ENCODE measurements around the gene SPATA21.

SPATA21 gene

GRCh38 chr1:16385659-16386453 is 51.4 kb downstream of the SPATA21 start:
- no peak overlapping the region for H3K27ac ChIP-seq (ENCODE audit: low read length)
- WGBS (ENCODE audit: insufficient coverage, insufficient read length), result no CpG with 5 or more reads among the region's 9 CpGs
- no peaks in the 10 kb centered on the region for H3K27me3 ChIP-seq (ENCODE audit: control insufficient read depth, insufficient read depth, low read length)
- H3K9me3 ChIP-seq (ENCODE audit: control insufficient read depth, insufficient read depth, low read length), result no peaks in the 10 kb centered on the region
- peaks cover 7% of the 10 kb centered on the region for H3K4me1 ChIP-seq (ENCODE audit: control insufficient read depth, insufficient read depth, low read length)
- DNase-seq (ENCODE audit: low read depth, low spot score), result no peak
- no peak overlapping the region for H3K4me3 ChIP-seq (ENCODE audit: low read length)
- no peaks in the 10 kb centered on the region for H3K36me3 ChIP-seq (ENCODE audit: control insufficient read depth, insufficient read depth, low read length)

- H3K9me3 ChIP-seq (ENCODE audit: control insufficient read depth, insufficient read depth, low read length), result no peaks in the 10 kb centered on the region
- H3K36me3 ChIP-seq (ENCODE audit: control insufficient read depth, insufficient read depth, low read length), result no peaks in the 10 kb centered on the region
- no peak overlapping the region for H3K4me3 ChIP-seq (ENCODE audit: low read length)
- 100% methylated on average over 1 of the region's 5 CpGs for WGBS (ENCODE audit: insufficient coverage, insufficient read length)
- H3K4me1 ChIP-seq (ENCODE audit: control insufficient read depth, insufficient read depth, low read length), result peaks cover 7% of the 10 kb centered on the region
- DNase-seq (ENCODE audit: low read depth, low spot score), result no peak
- H3K27me3 ChIP-seq (ENCODE audit: control insufficient read depth, insufficient read depth, low read length), result no peaks in the 10 kb centered on the region
- H3K27ac ChIP-seq (ENCODE audit: low read length), result no peak overlapping the region
Observed at GRCh38 chr1:16383888-16384287, 53.3 kb downstream of the SPATA21 start.

GRCh38 chr1:16380868-16381267 is 56.4 kb downstream of the SPATA21 start:
- no peak for DNase-seq (ENCODE audit: low read depth, low spot score)
- H3K4me1 ChIP-seq (ENCODE audit: control insufficient read depth, insufficient read depth, low read length), result peaks cover 7% of the 10 kb centered on the region
- no peak overlapping the region for H3K27ac ChIP-seq (ENCODE audit: low read length)
- H3K4me3 ChIP-seq (ENCODE audit: low read length), result no peak overlapping the region
- WGBS (ENCODE audit: insufficient coverage, insufficient read length), result no CpG with 5 or more reads among the region's 4 CpGs
- no peaks in the 10 kb centered on the region for H3K9me3 ChIP-seq (ENCODE audit: control insufficient read depth, insufficient read depth, low read length)
- H3K27me3 ChIP-seq (ENCODE audit: control insufficient read depth, insufficient read depth, low read length), result no peaks in the 10 kb centered on the region
- no peaks in the 10 kb centered on the region for H3K36me3 ChIP-seq (ENCODE audit: control insufficient read depth, insufficient read depth, low read length)

GRCh38 chr1:16378443-16378842 is 58.8 kb downstream of the SPATA21 start:
- no CpG with 5 or more reads among the region's 7 CpGs for WGBS (ENCODE audit: insufficient coverage, insufficient read length)
- DNase-seq (ENCODE audit: low read depth, low spot score), result no peak
- 0 out of 2 replicates have a peak, but pooled peaks cover 1% of the 10 kb centered on the region for H3K4me1 ChIP-seq (ENCODE audit: control insufficient read depth, insufficient read depth, low read length)
- H3K27ac ChIP-seq (ENCODE audit: low read length), result no peak overlapping the region
- no peak overlapping the region for H3K4me3 ChIP-seq (ENCODE audit: low read length)
- H3K27me3 ChIP-seq (ENCODE audit: control insufficient read depth, insufficient read depth, low read length), result no peaks in the 10 kb centered on the region
- H3K36me3 ChIP-seq (ENCODE audit: control insufficient read depth, insufficient read depth, low read length), result no peaks in the 10 kb centered on the region
- H3K9me3 ChIP-seq (ENCODE audit: control insufficient read depth, insufficient read depth, low read length), result no peaks in the 10 kb centered on the region

GRCh38 chr1:16376971-16377370 is 60.3 kb downstream of the SPATA21 start:
- Histone ChIP-seq H3K4me3 (ENCODE audit: low read length) (no peak overlapping the region), H3K9me3 (ENCODE audit: control insufficient read depth, insufficient read depth, low read length) (no peaks in the 10 kb centered on the region), H3K27ac (ENCODE audit: low read length) (no peak overlapping the region), H3K36me3 (ENCODE audit: control insufficient read depth, insufficient read depth, low read length) (no peaks in the 10 kb centered on the region), H3K27me3 (ENCODE audit: control insufficient read depth, insufficient read depth, low read length) (no peaks in the 10 kb centered on the region), H3K4me1 (ENCODE audit: control insufficient read depth, insufficient read depth, low read length) (0 out of 2 replicates have a peak, but pooled peaks cover 1% of the 10 kb centered on the region)
- no CpG with 5 or more reads among the region's 4 CpGs for WGBS (ENCODE audit: insufficient coverage, insufficient read length)
- no peak for DNase-seq (ENCODE audit: low read depth, low spot score)

GRCh38 chr1:16375521-16376340 is 61.5 kb downstream of the SPATA21 start:
- Histone ChIP-seq H3K9me3 (ENCODE audit: control insufficient read depth, insufficient read depth, low read length) (no peaks in the 10 kb centered on the region), H3K27me3 (ENCODE audit: control insufficient read depth, insufficient read depth, low read length) (no peaks in the 10 kb centered on the region), H3K4me3 (ENCODE audit: low read length) (no peak overlapping the region), H3K4me1 (ENCODE audit: control insufficient read depth, insufficient read depth, low read length) (0 out of 2 replicates have a peak, but pooled peaks cover 1% of the 10 kb centered on the region), H3K27ac (ENCODE audit: low read length) (no peak overlapping the region), H3K36me3 (ENCODE audit: control insufficient read depth, insufficient read depth, low read length) (no peaks in the 10 kb centered on the region)
- DNase-seq (ENCODE audit: low read depth, low spot score), result no peak
- WGBS (ENCODE audit: insufficient coverage, insufficient read length), result no CpG with 5 or more reads among the region's 15 CpGs

- no CpG with 5 or more reads among the region's 3 CpGs for WGBS (ENCODE audit: insufficient coverage, insufficient read length)
- no peak for DNase-seq (ENCODE audit: low read depth, low spot score)
- no peak overlapping the region for H3K27ac ChIP-seq (ENCODE audit: low read length)
- H3K36me3 ChIP-seq (ENCODE audit: control insufficient read depth, insufficient read depth, low read length), result no peaks in the 10 kb centered on the region
- no peaks in the 10 kb centered on the region for H3K9me3 ChIP-seq (ENCODE audit: control insufficient read depth, insufficient read depth, low read length)
- 0 out of 2 replicates have a peak, but pooled peaks cover 1% of the 10 kb centered on the region for H3K4me1 ChIP-seq (ENCODE audit: control insufficient read depth, insufficient read depth, low read length)
- H3K27me3 ChIP-seq (ENCODE audit: control insufficient read depth, insufficient read depth, low read length), result no peaks in the 10 kb centered on the region
- no peak overlapping the region for H3K4me3 ChIP-seq (ENCODE audit: low read length)
Observed at GRCh38 chr1:16374266-16374665, 63.0 kb downstream of the SPATA21 start.

- Histone ChIP-seq H3K4me3 (ENCODE audit: low read length) (no peak overlapping the region), H3K4me1 (ENCODE audit: control insufficient read depth, insufficient read depth, low read length) (peaks cover 2% of the 10 kb centered on the region; the same call in 1 of the 2 replicates), H3K9me3 (ENCODE audit: control insufficient read depth, insufficient read depth, low read length) (no peaks in the 10 kb centered on the region), H3K27ac (ENCODE audit: low read length) (no peak overlapping the region), H3K36me3 (ENCODE audit: control insufficient read depth, insufficient read depth, low read length) (no peaks in the 10 kb centered on the region), H3K27me3 (ENCODE audit: control insufficient read depth, insufficient read depth, low read length) (no peaks in the 10 kb centered on the region)
- no peak for DNase-seq (ENCODE audit: low read depth, low spot score)
- WGBS (ENCODE audit: insufficient coverage, insufficient read length), result no CpG with 5 or more reads among the region's 3 CpGs
Observed at GRCh38 chr1:16372535-16373285, 64.5 kb downstream of the SPATA21 start.

- WGBS (ENCODE audit: insufficient coverage, insufficient read length), result no CpG with 5 or more reads among the region's 5 CpGs
- Histone ChIP-seq H3K4me1 (ENCODE audit: control insufficient read depth, insufficient read depth, low read length) (peaks cover 2% of the 10 kb centered on the region; the same call in 1 of the 2 replicates), H3K4me3 (ENCODE audit: low read length) (no peak overlapping the region), H3K9me3 (ENCODE audit: control insufficient read depth, insufficient read depth, low read length) (no peaks in the 10 kb centered on the region), H3K27ac (ENCODE audit: low read length) (no peak overlapping the region), H3K36me3 (ENCODE audit: control insufficient read depth, insufficient read depth, low read length) (no peaks in the 10 kb centered on the region), H3K27me3 (ENCODE audit: control insufficient read depth, insufficient read depth, low read length) (no peaks in the 10 kb centered on the region)
- no peak for DNase-seq (ENCODE audit: low read depth, low spot score)
Observed at GRCh38 chr1:16371725-16372124, 65.5 kb downstream of the SPATA21 start.

- Histone ChIP-seq H3K27me3 (ENCODE audit: control insufficient read depth, insufficient read depth, low read length) (no peaks in the 10 kb centered on the region), H3K4me3 (ENCODE audit: low read length) (no peak overlapping the region), H3K4me1 (ENCODE audit: control insufficient read depth, insufficient read depth, low read length) (peaks cover 1% of the 10 kb centered on the region; the same call in 1 of the 2 replicates), H3K27ac (ENCODE audit: low read length) (no peak overlapping the region), H3K36me3 (ENCODE audit: control insufficient read depth, insufficient read depth, low read length) (no peaks in the 10 kb centered on the region), H3K9me3 (ENCODE audit: control insufficient read depth, insufficient read depth, low read length) (no peaks in the 10 kb centered on the region)
- WGBS (ENCODE audit: insufficient coverage, insufficient read length), result no CpG with 5 or more reads among the region's 4 CpGs
- no peak for DNase-seq (ENCODE audit: low read depth, low spot score)
Observed at GRCh38 chr1:16369821-16370220, 67.4 kb downstream of the SPATA21 start.

All from iPS DF 6.9 (cell line).